PC-3 (cell line): Measurements from ENCODE around the gene FSTL5.

Experiments
- EZH2 ChIP-seq: fragments of 300-600 bp; sonication (generic); IDR thresholded peaks from one replicate; pipeline ENCODE4 v1.6.1; 2017; ENCODE audit warnings: antibody characterized with exemption, mild to moderate bottlenecking, low read length; ENCODE audit not compliant: unreplicated experiment
- EZH2phosphoT487 ChIP-seq: fragments of 300-600 bp; sonication (generic); IDR thresholded peaks from 2 replicates; pipeline ENCODE4 v1.6.1; 2018; ENCODE audit warnings: mild to moderate bottlenecking, antibody characterized with exemption, low read length, borderline replicate concordance
- TF ChIP-seq, protein P1 (sequence below): fragments of 300-600 bp; sonication (generic); conservative IDR thresholded peaks from 2 replicates; pipeline ENCODE4 v1.5.1; 2017; ENCODE audit warnings: antibody characterized with exemption, low read depth, mild to moderate bottlenecking, low read length

DNA sequence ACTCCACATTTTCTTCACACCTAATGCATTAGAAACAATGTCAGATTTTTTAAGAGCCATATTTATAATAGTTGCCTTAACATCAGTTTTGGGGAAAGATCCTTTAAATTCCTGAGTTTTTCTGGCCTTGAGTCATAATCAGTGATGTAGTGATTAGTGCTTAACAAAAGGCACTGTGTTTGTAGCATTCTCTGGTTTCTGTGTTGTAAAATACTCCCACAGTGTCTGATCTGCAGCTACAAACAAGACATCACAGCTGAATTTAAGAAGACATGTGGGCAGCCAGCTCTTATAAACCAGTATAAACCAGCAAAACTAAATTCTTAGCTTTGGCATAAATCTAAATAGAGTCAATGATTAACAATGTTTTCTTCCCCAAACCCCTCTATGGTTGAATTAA, 233.8 kb downstream of the FSTL5 start:
- TF ChIP-seq EZH2 = no peak
- TF ChIP-seq, protein P1, sequence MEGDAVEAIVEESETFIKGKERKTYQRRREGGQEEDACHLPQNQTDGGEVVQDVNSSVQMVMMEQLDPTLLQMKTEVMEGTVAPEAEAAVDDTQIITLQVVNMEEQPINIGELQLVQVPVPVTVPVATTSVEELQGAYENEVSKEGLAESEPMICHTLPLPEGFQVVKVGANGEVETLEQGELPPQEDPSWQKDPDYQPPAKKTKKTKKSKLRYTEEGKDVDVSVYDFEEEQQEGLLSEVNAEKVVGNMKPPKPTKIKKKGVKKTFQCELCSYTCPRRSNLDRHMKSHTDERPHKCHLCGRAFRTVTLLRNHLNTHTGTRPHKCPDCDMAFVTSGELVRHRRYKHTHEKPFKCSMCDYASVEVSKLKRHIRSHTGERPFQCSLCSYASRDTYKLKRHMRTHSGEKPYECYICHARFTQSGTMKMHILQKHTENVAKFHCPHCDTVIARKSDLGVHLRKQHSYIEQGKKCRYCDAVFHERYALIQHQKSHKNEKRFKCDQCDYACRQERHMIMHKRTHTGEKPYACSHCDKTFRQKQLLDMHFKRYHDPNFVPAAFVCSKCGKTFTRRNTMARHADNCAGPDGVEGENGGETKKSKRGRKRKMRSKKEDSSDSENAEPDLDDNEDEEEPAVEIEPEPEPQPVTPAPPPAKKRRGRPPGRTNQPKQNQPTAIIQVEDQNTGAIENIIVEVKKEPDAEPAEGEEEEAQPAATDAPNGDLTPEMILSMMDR = no peak
- TF ChIP-seq EZH2phosphoT487 = no peak
